HG03064 (cell line): ENCODE data around the gene CYB561D2.
"Not testable (repeated sequence)": the region's sequence is repeated elsewhere in the genome, so short reads cannot be mapped to it uniquely, and the experiment has no call there.

Source experiments
- ATAC-seq: cut with Tn5 transposase; IDR thresholded peaks from one replicate; pipeline ENCODE4 v1.9.1; 2021; ENCODE audit warnings: low read depth; ENCODE audit not compliant: unreplicated experiment

The CYB561D2 gene

GRCh38 chr3:50350527-50351322, at the start of gene CYB561D2, which contains the start of gene NPRL2:
Gene CYB561D2, plus strand, starts transcription at chr3:50350862. Its CDS starts 572 bp downstream, at chr3:50351434.
Gene NPRL2, minus strand, starts transcription at chr3:50350775. Its CDS starts 123 bp downstream, at chr3:50350652.
- peak; percentile 76 for ATAC-seq

GRCh38 chr3:50302095-50303012, 48.3 kb upstream of the CYB561D2 start:
- no peak for ATAC-seq

- no peak for ATAC-seq
Observed at GRCh38 chr3:50303013-50303815, 47.4 kb upstream of the CYB561D2 start, which contains the start of gene HYAL1. Gene HYAL1, minus strand, starts transcription at chr3:50303574. Its CDS starts 618 bp downstream, at chr3:50302956.

- ATAC-seq = no peak
Observed at GRCh38 chr3:50304601-50305000, 46.1 kb upstream of the CYB561D2 start.

GRCh38 chr3:50312041-50312440, 38.6 kb upstream of the CYB561D2 start:
- not testable (repeated sequence) for ATAC-seq

GRCh38 chr3:50314342-50314741, 36.3 kb upstream of the CYB561D2 start:
- no peak for ATAC-seq

GRCh38 chr3:50314816-50315215, 35.8 kb upstream of the CYB561D2 start:
- no peak for ATAC-seq

GRCh38 chr3:50316657-50317242, 33.9 kb upstream of the CYB561D2 start:
- no peak for ATAC-seq

- no peak for ATAC-seq
Observed at GRCh38 chr3:50317300-50317699, 33.4 kb upstream of the CYB561D2 start.

GRCh38 chr3:50318163-50318562, 32.5 kb upstream of the CYB561D2 start:
- no peak for ATAC-seq

- ATAC-seq = no peak
Observed at GRCh38 chr3:50318615-50319014, 32.0 kb upstream of the CYB561D2 start.

- ATAC-seq = no peak
Observed at GRCh38 chr3:50319181-50319893, 31.3 kb upstream of the CYB561D2 start.

- ATAC-seq = no peak
Observed at GRCh38 chr3:50319894-50320625, 30.6 kb upstream of the CYB561D2 start.

- peak; percentile 48 for ATAC-seq
Observed at GRCh38 chr3:50320853-50321335, 29.8 kb upstream of the CYB561D2 start.

- ATAC-seq = peak; percentile 79
Observed at GRCh38 chr3:50321336-50322114, 29.1 kb upstream of the CYB561D2 start.

GRCh38 chr3:50322115-50322385, 28.6 kb upstream of the CYB561D2 start:
- no peak for ATAC-seq

- ATAC-seq = no peak
Observed at GRCh38 chr3:50322386-50323091, 28.1 kb upstream of the CYB561D2 start, which contains the start of gene HYAL2. Gene HYAL2, minus strand, starts transcription at chr3:50322745. Its CDS starts 2,256 bp downstream, at chr3:50320489.
